ENCODE measurements around the gene TMEM37.

TMEM37 gene

DNA sequence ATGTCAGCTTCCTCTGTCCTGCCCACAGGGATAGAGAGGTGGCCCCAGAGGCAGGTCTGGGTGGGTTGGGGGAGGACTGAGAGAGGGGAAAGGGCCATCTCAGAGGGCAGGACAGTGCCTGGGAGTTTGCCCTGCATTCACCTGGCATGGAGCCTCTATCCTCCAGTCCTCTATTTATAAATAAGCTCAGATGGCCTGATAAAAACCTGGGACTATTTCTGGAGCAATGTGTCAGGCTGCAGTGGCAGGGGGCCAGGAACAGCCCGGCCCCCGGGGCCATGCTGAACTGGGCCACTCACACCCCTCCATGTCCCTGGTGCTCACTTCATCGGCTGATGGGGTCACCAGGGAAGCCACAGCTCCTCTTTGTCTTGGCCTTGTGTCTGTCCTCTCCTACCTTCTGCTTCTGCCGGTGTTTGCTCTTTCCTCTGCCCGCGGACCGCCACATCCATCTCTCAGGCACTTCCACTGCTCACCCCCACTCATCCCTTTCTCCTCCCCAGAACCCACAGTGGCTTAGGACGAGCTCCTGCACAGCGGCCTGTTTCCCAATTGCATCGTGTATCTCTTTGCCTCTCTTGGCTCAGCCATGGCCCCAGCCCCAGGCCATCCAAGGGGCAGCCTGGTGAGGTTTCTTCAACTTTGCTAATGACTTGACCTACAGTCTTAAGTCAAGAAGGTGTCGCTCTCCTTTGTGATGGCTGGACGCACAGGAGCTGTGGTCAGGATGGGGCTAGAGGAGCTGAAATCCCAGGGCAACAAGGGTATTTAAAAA is 53.9 kb downstream of the TMEM37 start:
- DNase-seq (ENCODE audit: low read depth, low spot score): no peak
- no peak overlapping the region for H3K4me3 ChIP-seq (ENCODE audit: low read depth, low read length)
- TF ChIP-seq, protein P1, sequence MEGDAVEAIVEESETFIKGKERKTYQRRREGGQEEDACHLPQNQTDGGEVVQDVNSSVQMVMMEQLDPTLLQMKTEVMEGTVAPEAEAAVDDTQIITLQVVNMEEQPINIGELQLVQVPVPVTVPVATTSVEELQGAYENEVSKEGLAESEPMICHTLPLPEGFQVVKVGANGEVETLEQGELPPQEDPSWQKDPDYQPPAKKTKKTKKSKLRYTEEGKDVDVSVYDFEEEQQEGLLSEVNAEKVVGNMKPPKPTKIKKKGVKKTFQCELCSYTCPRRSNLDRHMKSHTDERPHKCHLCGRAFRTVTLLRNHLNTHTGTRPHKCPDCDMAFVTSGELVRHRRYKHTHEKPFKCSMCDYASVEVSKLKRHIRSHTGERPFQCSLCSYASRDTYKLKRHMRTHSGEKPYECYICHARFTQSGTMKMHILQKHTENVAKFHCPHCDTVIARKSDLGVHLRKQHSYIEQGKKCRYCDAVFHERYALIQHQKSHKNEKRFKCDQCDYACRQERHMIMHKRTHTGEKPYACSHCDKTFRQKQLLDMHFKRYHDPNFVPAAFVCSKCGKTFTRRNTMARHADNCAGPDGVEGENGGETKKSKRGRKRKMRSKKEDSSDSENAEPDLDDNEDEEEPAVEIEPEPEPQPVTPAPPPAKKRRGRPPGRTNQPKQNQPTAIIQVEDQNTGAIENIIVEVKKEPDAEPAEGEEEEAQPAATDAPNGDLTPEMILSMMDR (IDR thresholded peaks at IDR 0.05; ENCODE audit: low read depth, low read length): no peak
- in situ Hi-C loops (cut with HindIII; ENCODE audit: low sequenced_read_pairs): no loop called here

DNA sequence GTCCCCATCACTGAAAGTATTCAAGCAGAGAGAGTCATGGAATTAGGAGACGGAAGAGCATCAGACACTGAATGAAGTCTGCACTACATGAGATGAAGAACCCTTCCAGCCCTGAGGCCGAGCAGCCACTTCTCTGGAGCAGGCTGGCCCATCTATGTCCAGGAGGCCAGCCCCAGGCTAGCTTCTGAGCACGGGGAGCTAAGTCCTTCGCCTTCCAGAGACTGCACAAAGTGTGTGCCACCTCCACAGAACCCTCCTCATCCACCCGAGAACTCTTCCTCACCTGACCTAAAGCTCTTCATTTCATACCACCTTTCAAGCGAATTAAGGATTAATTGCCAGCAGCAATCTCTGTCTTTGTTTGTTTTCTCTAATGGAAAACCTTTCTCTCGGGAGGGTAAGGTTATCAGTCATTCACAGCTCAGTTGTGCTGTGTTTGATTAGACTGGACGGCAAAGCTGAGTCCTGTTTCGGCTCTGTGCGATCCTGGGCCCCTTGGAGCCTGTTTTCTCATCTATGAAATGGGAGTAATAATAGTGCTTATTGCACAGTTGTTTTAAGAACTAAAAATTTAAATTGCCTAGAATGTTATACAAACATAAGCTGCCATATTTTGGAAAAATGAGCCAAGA is 54.7 kb downstream of the TMEM37 start:
- TF ChIP-seq, protein P1 (IDR thresholded peaks at IDR 0.05; ENCODE audit: low read depth, low read length): no peak
- no peak for DNase-seq (ENCODE audit: low read depth, low spot score)
- in situ Hi-C loops (cut with HindIII; ENCODE audit: low sequenced_read_pairs): no loop called here
- no peak overlapping the region for H3K4me3 ChIP-seq (ENCODE audit: low read depth, low read length)

DNA sequence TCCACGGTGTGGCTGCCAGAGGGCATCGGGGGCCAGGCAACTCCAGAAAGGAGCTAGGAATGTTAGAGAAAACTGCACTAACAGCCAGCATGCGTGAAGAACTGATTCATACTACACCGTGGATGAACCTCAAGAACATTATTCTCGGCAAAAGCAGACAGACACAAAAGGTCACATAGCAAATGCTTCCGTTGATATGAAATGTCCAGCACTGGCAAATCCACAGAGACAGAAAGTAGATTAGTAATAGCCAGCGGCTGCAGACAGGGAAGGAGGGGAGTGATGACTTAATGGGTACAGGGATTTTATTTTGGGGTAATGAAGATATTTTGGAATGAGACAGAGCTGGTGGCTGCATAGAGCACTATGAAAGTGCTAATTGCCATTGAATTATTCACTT is 55.2 kb downstream of the TMEM37 start:
- no peak overlapping the region for H3K4me3 ChIP-seq (ENCODE audit: low read depth, low read length)
- TF ChIP-seq, protein P1 (IDR thresholded peaks at IDR 0.05; ENCODE audit: low read depth, low read length): no peak
- in situ Hi-C loops (cut with HindIII; ENCODE audit: low sequenced_read_pairs): no loop called here
- no peak for DNase-seq (ENCODE audit: low read depth, low spot score)

DNA sequence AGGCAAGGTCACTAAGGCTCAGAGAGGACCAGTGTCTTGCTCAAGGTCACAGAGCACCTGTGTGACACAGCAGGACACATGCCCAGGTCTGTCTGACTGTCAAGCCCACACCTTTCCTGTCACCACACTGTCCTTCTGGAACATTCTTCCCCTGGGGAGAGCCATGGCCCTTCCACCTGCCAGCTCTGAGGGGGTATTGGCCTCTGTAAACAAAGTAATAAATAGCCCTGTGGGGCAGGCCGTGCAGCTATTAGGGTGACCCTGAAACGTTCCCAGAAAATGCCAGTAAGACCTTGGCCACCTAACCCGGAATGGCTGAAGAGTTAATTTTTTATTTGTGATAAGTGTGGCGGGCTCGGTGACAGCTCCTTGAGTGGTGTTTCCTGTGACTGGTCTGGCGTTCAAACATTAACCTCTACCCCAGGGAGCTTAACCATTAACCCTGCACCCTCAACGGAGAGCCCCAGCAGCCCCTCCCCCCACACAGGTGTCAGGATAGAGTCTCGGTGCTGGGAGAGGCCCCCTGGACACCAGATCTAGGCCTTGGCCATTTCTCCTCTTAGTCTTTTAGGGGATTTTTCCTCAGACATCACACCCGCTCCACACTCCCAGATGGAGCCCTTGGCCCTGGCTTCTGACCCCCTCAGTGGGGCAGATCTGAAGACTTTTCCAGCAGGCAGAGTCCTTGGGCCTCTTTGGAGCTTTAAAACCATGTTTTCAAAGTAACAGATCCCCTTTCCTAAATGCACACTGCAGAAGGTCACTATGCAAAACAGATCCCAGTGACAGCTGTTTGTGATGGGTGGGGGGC is 56.0 kb downstream of the TMEM37 start:
- in situ Hi-C loops (cut with HindIII; ENCODE audit: low sequenced_read_pairs): no loop called here
- TF ChIP-seq, protein P1 (IDR thresholded peaks at IDR 0.05; ENCODE audit: low read depth, low read length): no peak
- no peak for DNase-seq (ENCODE audit: low read depth, low spot score)
- H3K4me3 ChIP-seq (ENCODE audit: low read depth, low read length): no peak overlapping the region
